Prostate gland (tissue), 2 donors: ENCODE data around the gene ADGRD1. TPM values are rescaled to one million over a fixed set of nuclear protein-coding genes. Genes with fewer than 3 reads are reported as not detected.

Source experiments
- DNase-seq: peaks from one replicate; pipeline ENCODE4 v3.0.0-alpha.2; 2019; ENCODE audit warnings: low spot score
- H3K27ac ChIP-seq, 2 donors: fragments of 200-600 bp; sonication (generic); 2 replicates each; pipeline ENCODE4 v1.5.1; 2017 to 2019
- H3K27me3 ChIP-seq: fragments of 200-600 bp; sonication (generic); replicated peaks from 2 replicates; pipeline ENCODE4 v1.5.1; 2019; ENCODE audit not compliant: insufficient read depth
- H3K36me3 ChIP-seq, 2 donors: fragments of 200-600 bp; sonication (generic); 1 replicate in 1 of 2; 2 replicates in 1 of 2; pipeline versions ENCODE4 v1.5.1 to v1.8.1; 2017 to 2019
- H3K4me1 ChIP-seq: fragments of 200-600 bp; sonication (generic); replicated peaks from 2 replicates; pipeline ENCODE4 v1.5.1; 2019
- H3K4me3 ChIP-seq, 2 donors: fragments of 200-600 bp; sonication (generic); 2 replicates each; pipeline ENCODE4 v1.5.1; 2017 to 2019
- H3K9me3 ChIP-seq: fragments of 200-600 bp; sonication (generic); 2 replicates; pipeline ENCODE4 v1.5.1; 2017
- CTCF ChIP-seq, 4 experiments: fragments of 200-600 bp in 2 of 4; fragments of 450-650 bp in 2 of 4; sonication (generic) in 2 of 4; IDR thresholded peaks; 1 replicate in 3 of 4; 2 replicates in 1 of 4; pipeline ENCODE4 v1.5.1; 2016 to 2019; ENCODE audit warnings: antibody characterized with exemption in 4 of 4, mild to moderate bottlenecking in 2 of 4, moderate library complexity in 2 of 4
- POLR2A ChIP-seq: fragments of 450-650 bp; IDR thresholded peaks from one replicate; pipeline ENCODE4 v1.6.1; 2016; ENCODE audit warnings: antibody characterized with exemption, mild to moderate bottlenecking
- POLR2AphosphoS5 ChIP-seq: sonication (generic); formaldehyde crosslinking; IDR thresholded peaks from one replicate; pipeline ENCODE4 v1.6.1; 2017; ENCODE audit warnings: antibody characterized with exemption
- WGBS: methylation state at CpG from one replicate; pipeline ENCODE4 v1.1.5; 2018; 5-methylcytosine and 5-hydroxymethylcytosine counted together
- intact Hi-C: fragments of 100-400 bp; cut with DNase I; formaldehyde crosslinking; loops from one replicate; pipeline ENCODE4 v1.14.2; 2022
- total RNA-seq, 2 donors: library from RNA; depleted of rRNA; stranded (reverse); fragments of >200 nt; gene quantifications; one replicate each; pipeline ENCODE4 v1.1.0, GENCODE V29; 2016

Gene ADGRD1
- total RNA-seq, 2 donors from 2014 or later: 4.3 to 20.9 TPM

- H3K27ac ChIP-seq: no peak overlapping the region
- intact Hi-C loops: loop anchor here (10.0 kb wide), 1 partner anchor 729 kb away; no protein-coding TSS in a partner anchor
- H3K36me3 ChIP-seq: no peaks in the 10 kb centered on the region
- no peak for DNase-seq
- 89% methylated on average over 7 of the region's 7 CpGs for WGBS
- TF ChIP-seq POLR2AphosphoS5: no peak
- TF ChIP-seq CTCF (IDR thresholded peaks at IDR 0.05): no peak
- no peaks in the 10 kb centered on the region for H3K4me1 ChIP-seq
- no peaks in the 10 kb centered on the region for H3K9me3 ChIP-seq
- H3K27me3 ChIP-seq: no peaks in the 10 kb centered on the region
- H3K4me3 ChIP-seq: no peak overlapping the region
Observed at GRCh38 chr12:131105351-131105735, 151.6 kb downstream of the ADGRD1 start.

- no peaks in the 10 kb centered on the region for H3K9me3 ChIP-seq
- no peaks in the 10 kb centered on the region for H3K4me1 ChIP-seq
- H3K27me3 ChIP-seq: no peaks in the 10 kb centered on the region
- DNase-seq: no peak
- H3K4me3 ChIP-seq: no peak overlapping the region
- intact Hi-C loops: loop anchor here (10.0 kb wide), 1 partner anchor 729 kb away; no protein-coding TSS in a partner anchor
- no peak overlapping the region for H3K27ac ChIP-seq
- H3K36me3 ChIP-seq: no peaks in the 10 kb centered on the region
- TF ChIP-seq POLR2A (no peak), POLR2AphosphoS5 (no peak), CTCF (IDR thresholded peaks at IDR 0.05) (no peak)
- WGBS: 74% methylated on average over 26 of the region's 27 CpGs
Observed at GRCh38 chr12:131105736-131106348, 152.1 kb downstream of the ADGRD1 start.

- Histone ChIP-seq H3K27me3 (no peaks in the 10 kb centered on the region), H3K27ac (no peak overlapping the region), H3K4me3 (no peak overlapping the region), H3K9me3 (no peaks in the 10 kb centered on the region), H3K4me1 (no peaks in the 10 kb centered on the region), H3K36me3 (no peaks in the 10 kb centered on the region)
- intact Hi-C loops: loop anchor here (10.0 kb wide), 1 partner anchor 728 kb away; no protein-coding TSS in a partner anchor
- TF ChIP-seq CTCF (IDR thresholded peaks at IDR 0.05): no peak
- TF ChIP-seq POLR2A: no peak
- TF ChIP-seq POLR2AphosphoS5: no peak
- 85% methylated on average over 6 of the region's 6 CpGs for WGBS
- DNase-seq: no peak
Observed at GRCh38 chr12:131106349-131106941, 152.7 kb downstream of the ADGRD1 start.

- H3K4me1 ChIP-seq: no peaks in the 10 kb centered on the region
- no peak for TF ChIP-seq POLR2AphosphoS5
- TF ChIP-seq CTCF (IDR thresholded peaks at IDR 0.05): no peak
- TF ChIP-seq POLR2A: no peak
- H3K9me3 ChIP-seq: no peaks in the 10 kb centered on the region
- no peaks in the 10 kb centered on the region for H3K36me3 ChIP-seq
- H3K4me3 ChIP-seq: no peak overlapping the region
- intact Hi-C loops: loop anchor here (10.0 kb wide), 1 partner anchor 726 kb away; no protein-coding TSS in a partner anchor
- no peak overlapping the region for H3K27ac ChIP-seq
- WGBS: 89% methylated on average over 10 of the region's 10 CpGs
- no peaks in the 10 kb centered on the region for H3K27me3 ChIP-seq
- no peak for DNase-seq
Observed at GRCh38 chr12:131108177-131108955, 154.7 kb downstream of the ADGRD1 start.
